ENCODE measurements around the gene SORBS2. TPM values are rescaled to one million over a fixed set of nuclear protein-coding genes. Genes with fewer than 3 reads are reported as not detected.

The SORBS2 gene
- total RNA-seq, 1 donor from 2014 or later = 1.1 TPM

GRCh38 chr4:185781555-185782215 lies 30.3 kb downstream of the SORBS2 start:
- no peak for DNase-seq (ENCODE audit: low read depth)
- Histone ChIP-seq H3K36me3 (ENCODE audit: control insufficient read depth, insufficient read depth, low read length) (no peaks in the 10 kb centered on the region), H3K4me3 (ENCODE audit: low read depth, low read length) (no peak overlapping the region), H3K27me3 (ENCODE audit: control insufficient read depth, insufficient read depth, low read length) (no peaks in the 10 kb centered on the region)
- TF ChIP-seq CTCF (IDR thresholded peaks at IDR 0.05; ENCODE audit: insufficient read depth, low read length, severe bottlenecking) = no peak
- FAIRE-seq = no peak

- H3K27me3 ChIP-seq (ENCODE audit: control insufficient read depth, insufficient read depth, low read length) = no peaks in the 10 kb centered on the region
- H3K36me3 ChIP-seq (ENCODE audit: control insufficient read depth, insufficient read depth, low read length) = no peaks in the 10 kb centered on the region
- FAIRE-seq (no peak), DNase-seq (ENCODE audit: low read depth) (no peak)
- H3K4me3 ChIP-seq (ENCODE audit: low read depth, low read length) = no peak overlapping the region
- no peak for TF ChIP-seq CTCF (IDR thresholded peaks at IDR 0.05; ENCODE audit: insufficient read depth, low read length, severe bottlenecking)
Observed at GRCh38 chr4:185780472-185780871, 31.5 kb downstream of the SORBS2 start.

DNA sequence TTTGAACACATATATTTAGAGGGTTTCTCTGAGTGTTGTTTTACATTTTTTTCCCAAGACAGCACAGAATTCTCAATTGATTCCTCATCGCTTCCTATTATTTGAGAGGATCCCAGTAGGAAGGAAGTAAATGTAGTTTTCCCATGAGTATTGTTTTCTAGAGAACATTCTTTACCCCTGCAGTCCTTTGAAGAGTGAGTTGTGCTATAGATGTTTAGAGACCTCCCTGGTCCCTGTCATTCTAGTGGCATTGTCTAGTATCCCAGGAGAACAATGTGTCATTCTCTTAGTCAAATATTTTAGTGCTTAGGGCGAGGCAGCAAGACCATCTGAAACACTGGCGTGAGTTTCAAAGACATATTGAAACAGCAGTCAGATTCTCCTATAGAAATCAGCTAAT lies 32.5 kb downstream of the SORBS2 start:
- FAIRE-seq (no peak), DNase-seq (ENCODE audit: low read depth) (peak; percentile 29)
- H3K36me3 ChIP-seq (ENCODE audit: control insufficient read depth, insufficient read depth, low read length) = no peaks in the 10 kb centered on the region
- H3K27me3 ChIP-seq (ENCODE audit: control insufficient read depth, insufficient read depth, low read length) = no peaks in the 10 kb centered on the region
- no peak overlapping the region for H3K4me3 ChIP-seq (ENCODE audit: low read depth, low read length)
- no peak for TF ChIP-seq CTCF (IDR thresholded peaks at IDR 0.05; ENCODE audit: insufficient read depth, low read length, severe bottlenecking)

DNA sequence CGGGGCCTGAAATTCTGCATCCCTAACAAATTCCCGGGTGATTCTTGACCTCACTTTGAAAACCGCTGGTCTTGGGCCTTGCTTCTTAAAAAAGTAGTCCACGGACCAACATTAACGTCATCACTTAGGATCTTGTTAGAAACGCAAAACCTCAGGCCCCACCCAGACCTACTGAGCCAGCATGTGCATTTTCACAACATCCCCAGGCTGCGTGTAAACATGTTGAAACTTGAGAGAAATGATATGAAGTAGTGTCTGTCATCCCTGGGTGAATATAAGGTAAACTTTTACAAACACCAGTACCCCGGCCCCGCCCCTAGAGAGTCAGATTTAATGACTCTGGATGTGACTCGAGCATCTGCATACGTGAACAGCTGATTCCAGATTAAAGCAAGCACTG lies 33.7 kb downstream of the SORBS2 start:
- no peak for TF ChIP-seq CTCF (IDR thresholded peaks at IDR 0.05; ENCODE audit: insufficient read depth, low read length, severe bottlenecking)
- no peaks in the 10 kb centered on the region for H3K27me3 ChIP-seq (ENCODE audit: control insufficient read depth, insufficient read depth, low read length)
- DNase-seq (ENCODE audit: low read depth) (peak; percentile 99), FAIRE-seq (no peak)
- no peaks in the 10 kb centered on the region for H3K36me3 ChIP-seq (ENCODE audit: control insufficient read depth, insufficient read depth, low read length)
- H3K4me3 ChIP-seq (ENCODE audit: low read depth, low read length) = no peak overlapping the region

- FAIRE-seq = no peak
- peak; percentile 59 for DNase-seq (ENCODE audit: low read depth)
- H3K27me3 ChIP-seq (ENCODE audit: control insufficient read depth, insufficient read depth, low read length) = no peaks in the 10 kb centered on the region
- H3K4me3 ChIP-seq (ENCODE audit: low read depth, low read length) = no peak overlapping the region
- no peak for TF ChIP-seq CTCF (IDR thresholded peaks at IDR 0.05; ENCODE audit: insufficient read depth, low read length, severe bottlenecking)
- no peaks in the 10 kb centered on the region for H3K36me3 ChIP-seq (ENCODE audit: control insufficient read depth, insufficient read depth, low read length)
Observed at GRCh38 chr4:185775792-185776555, 36.0 kb downstream of the SORBS2 start.
